Caco-2 (cell line): ENCODE measurements around the gene SYT7. TPM values are rescaled to one million over a fixed set of nuclear protein-coding genes. Genes with fewer than 3 reads are reported as not detected.

Experiments used
- BruUV-seq: library from RNA; stranded (reverse); fragments of 400-500 nt; replicated peaks from 2 replicates; lab custom pipeline; 2021; lab: Mats Ljungman, UMichigan
- CTCF ChIA-PET: fragments of 300-600 bp; sonication (Branson Sonifier 250); formaldehyde crosslinking; loops from one replicate; lab custom pipeline; 2022; ENCODE audit warnings: antibody characterized with exemption; lab: Charles Lee
- POLR2A ChIA-PET: fragments of 300-600 bp; sonication (Branson Sonifier 250); formaldehyde crosslinking; loops from one replicate; lab custom pipeline; 2022; ENCODE audit warnings: antibody characterized with exemption; lab: Charles Lee
- DNase-seq, 2 experiments: peaks; one replicate each; pipeline versions ENCODE4 v3.0.0 to v3.0.0-alpha.2; 2020 to 2022
- H3K27me3 ChIP-seq: replicated peaks from 2 replicates; pipeline ENCODE4 v1.6.0; 2011; ENCODE audit warnings: low read length; ENCODE audit not compliant: control insufficient read depth, insufficient read depth
- H3K36me3 ChIP-seq: 2 replicates; pipeline ENCODE4 v1.5.1; 2011; ENCODE audit warnings: low read length; ENCODE audit not compliant: control insufficient read depth, insufficient read depth
- H3K4me1 ChIP-seq: fragments of 250-450 bp; sonication (Bioruptor Pico); 2 replicates; pipeline ENCODE4 v1.5.1; 2020; ENCODE audit warnings: mild to moderate bottlenecking
- H3K4me3 ChIP-seq: 2 replicates; pipeline ENCODE4 v1.5.1; 2011; ENCODE audit warnings: low read depth, mild to moderate bottlenecking, control low read depth, low read length
- H3K9me3 ChIP-seq: fragments of 250-450 bp; sonication (Bioruptor Pico); 2 replicates; pipeline ENCODE4 v1.5.1; 2020; ENCODE audit warnings: mild to moderate bottlenecking, moderate library complexity
- H3K27ac Mint-ChIP-seq: one replicate; pipeline ENCODE4 v1.8.0; 2022; ENCODE audit warnings: mixed read lengths; ENCODE audit not compliant: unreplicated experiment
- H3K27me3 Mint-ChIP-seq: one replicate; pipeline ENCODE4 v1.8.0; 2022; ENCODE audit warnings: mixed read lengths; ENCODE audit not compliant: insufficient read depth, unreplicated experiment
- H3K36me3 Mint-ChIP-seq: one replicate; pipeline ENCODE4 v1.8.0; 2022; ENCODE audit warnings: mild to moderate bottlenecking, mixed read lengths; ENCODE audit not compliant: insufficient read depth, unreplicated experiment
- H3K4me1 Mint-ChIP-seq: one replicate; pipeline ENCODE4 v1.8.0; 2022; ENCODE audit warnings: low read depth, mixed read lengths; ENCODE audit not compliant: unreplicated experiment
- H3K4me3 Mint-ChIP-seq: one replicate; pipeline ENCODE4 v1.8.0; 2022; ENCODE audit warnings: mild to moderate bottlenecking, moderate library complexity, mixed read lengths; ENCODE audit not compliant: unreplicated experiment
- H3K9me3 Mint-ChIP-seq: one replicate; pipeline ENCODE4 v1.8.0; 2022; ENCODE audit warnings: mixed read lengths; ENCODE audit not compliant: unreplicated experiment
- intact Hi-C: fragments of 100-400 bp; cut with micrococcal nuclease; formaldehyde crosslinking; loops from one replicate; pipeline ENCODE4 v1.10.0; 2022; ENCODE audit not compliant: unreplicated experiment
- total RNA-seq: library from RNA; stranded (reverse); gene quantifications from 2 replicates; pipeline ENCODE4 v1.2.3, GENCODE V29; 2022
- TF ChIP-seq, protein P1 (sequence below), 2 experiments: fragments of 200-600 bp in 1 of 2; IDR thresholded peaks; 1 replicate in 1 of 2; 2 replicates in 1 of 2; pipeline versions ENCODE4 v1.5.1 to v1.8.0; 2011 to 2022; ENCODE audit warnings: antibody characterized with exemption in 1 of 2, control low read depth in 1 of 2, inconsistent platforms in 1 of 2, low read depth in 1 of 2, low read length in 1 of 2, mild to moderate bottlenecking in 1 of 2, moderate library complexity in 1 of 2; ENCODE audit not compliant: insufficient read depth in 1 of 2, severe bottlenecking in 1 of 2, unreplicated experiment in 1 of 2

SYT7 gene
- total RNA-seq, 1 experiment from 2014 or later, result 33.5 TPM

DNA sequence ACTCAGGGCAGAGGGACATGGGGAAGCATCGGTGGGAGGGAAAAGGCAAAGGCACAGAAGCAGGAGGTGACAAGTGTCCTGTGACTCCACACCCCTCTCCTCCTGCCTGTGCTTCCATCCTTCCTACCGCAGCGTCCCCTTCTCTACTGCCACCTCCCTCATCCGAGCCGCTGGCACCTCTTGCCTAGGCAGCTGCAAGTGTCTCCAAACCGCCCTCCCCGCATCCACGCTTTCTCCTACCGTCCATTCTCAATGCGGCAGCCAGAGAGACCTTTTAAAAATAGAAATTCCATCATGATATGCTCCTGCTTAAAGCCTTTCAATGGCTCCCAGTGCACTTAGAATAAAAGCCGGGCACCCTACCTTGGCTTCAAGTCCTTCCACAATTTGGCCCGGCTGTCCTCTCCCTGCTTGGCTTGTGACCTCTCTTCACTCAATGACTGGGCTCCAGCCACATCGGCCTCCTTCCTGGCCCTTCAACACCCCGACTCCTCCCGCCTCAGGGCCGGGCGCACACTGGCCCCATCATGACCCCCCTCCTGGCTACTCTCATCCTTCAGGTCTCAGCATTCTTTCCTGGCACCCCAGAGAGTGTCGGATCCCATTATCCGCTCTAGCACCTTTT, 55.8 kb downstream of the SYT7 start:
- Mint-ChIP-seq H3K4me1 (peaks cover 5% of the 10 kb centered on the region), H3K27me3 (no peaks in the 10 kb centered on the region), H3K4me3 (no peak overlapping the region), H3K27ac (no peak overlapping the region), H3K9me3 (no peaks in the 10 kb centered on the region), H3K36me3 (peaks cover 7% of the 10 kb centered on the region)
- H3K4me3 ChIP-seq, result no peak overlapping the region
- BruUV-seq, result no TSS peak
- no peaks in the 10 kb centered on the region for H3K9me3 ChIP-seq
- ChIA-PET POLR2A (no interaction called here), CTCF (no interaction called here)
- no peak for DNase-seq
- intact Hi-C loops, result no loop called here
- peaks cover 4% of the 10 kb centered on the region; the same call in 1 of the 2 replicates for H3K36me3 ChIP-seq
- H3K4me1 ChIP-seq, result no peaks in the 10 kb centered on the region; the same call in 1 of the 2 replicates
- TF ChIP-seq, protein P1, sequence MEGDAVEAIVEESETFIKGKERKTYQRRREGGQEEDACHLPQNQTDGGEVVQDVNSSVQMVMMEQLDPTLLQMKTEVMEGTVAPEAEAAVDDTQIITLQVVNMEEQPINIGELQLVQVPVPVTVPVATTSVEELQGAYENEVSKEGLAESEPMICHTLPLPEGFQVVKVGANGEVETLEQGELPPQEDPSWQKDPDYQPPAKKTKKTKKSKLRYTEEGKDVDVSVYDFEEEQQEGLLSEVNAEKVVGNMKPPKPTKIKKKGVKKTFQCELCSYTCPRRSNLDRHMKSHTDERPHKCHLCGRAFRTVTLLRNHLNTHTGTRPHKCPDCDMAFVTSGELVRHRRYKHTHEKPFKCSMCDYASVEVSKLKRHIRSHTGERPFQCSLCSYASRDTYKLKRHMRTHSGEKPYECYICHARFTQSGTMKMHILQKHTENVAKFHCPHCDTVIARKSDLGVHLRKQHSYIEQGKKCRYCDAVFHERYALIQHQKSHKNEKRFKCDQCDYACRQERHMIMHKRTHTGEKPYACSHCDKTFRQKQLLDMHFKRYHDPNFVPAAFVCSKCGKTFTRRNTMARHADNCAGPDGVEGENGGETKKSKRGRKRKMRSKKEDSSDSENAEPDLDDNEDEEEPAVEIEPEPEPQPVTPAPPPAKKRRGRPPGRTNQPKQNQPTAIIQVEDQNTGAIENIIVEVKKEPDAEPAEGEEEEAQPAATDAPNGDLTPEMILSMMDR (IDR thresholded peaks at IDR 0.05; ENCODE audit: insufficient read depth in 1 of 2, low read depth in 1 of 2, low read length in 1 of 2, severe bottlenecking in 1 of 2, unreplicated experiment in 1 of 2), result no peak
- H3K27me3 ChIP-seq, result no peaks in the 10 kb centered on the region

DNA sequence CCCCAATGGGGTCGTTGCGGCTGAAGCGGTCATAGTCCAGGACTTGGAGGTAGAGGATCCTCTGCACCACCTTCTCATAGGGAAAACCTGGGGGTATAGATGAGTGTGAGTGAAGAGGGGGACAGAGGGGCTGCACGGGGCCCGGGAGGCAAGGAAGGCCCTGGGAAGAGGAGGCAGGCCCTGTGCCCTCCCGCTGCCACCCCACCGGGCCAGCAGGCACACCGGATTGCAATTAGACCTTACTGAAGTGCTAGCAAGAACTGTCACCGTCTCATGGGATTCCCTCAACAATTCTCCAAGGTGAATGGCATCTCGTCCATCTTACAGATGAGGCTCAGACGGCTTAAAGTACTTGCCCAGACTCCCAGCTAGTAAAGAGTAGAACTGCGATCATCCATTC, 56.4 kb downstream of the SYT7 start:
- POLR2A ChIA-PET, result no interaction called here

DNA sequence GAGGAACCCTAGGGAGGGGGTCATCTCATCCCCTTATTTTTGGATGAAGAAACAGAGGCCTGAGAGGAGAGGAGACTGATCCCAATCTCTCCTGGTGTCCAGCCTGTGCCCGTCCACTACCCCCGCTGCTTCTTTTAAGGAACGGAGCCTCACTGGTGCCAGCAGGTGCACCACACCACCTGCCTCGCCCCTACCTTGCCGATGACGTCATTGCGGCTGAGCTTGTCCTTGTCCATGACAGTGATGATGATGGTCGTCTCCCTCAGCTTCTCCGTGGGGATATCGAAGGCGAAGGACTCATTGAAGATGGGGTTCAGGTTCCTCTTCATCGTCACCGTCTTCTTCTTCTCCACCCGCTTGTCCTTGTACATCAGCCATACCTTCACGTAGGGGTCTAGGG, 58.0 kb downstream of the SYT7 start:
- intact Hi-C loops, result no loop called here
- H3K4me1 Mint-ChIP-seq, result peaks cover 5% of the 10 kb centered on the region
- CTCF ChIA-PET, result no interaction called here
- peaks cover 15% of the 10 kb centered on the region for H3K36me3 Mint-ChIP-seq
- TF ChIP-seq, protein P1 (IDR thresholded peaks at IDR 0.05; ENCODE audit: insufficient read depth in 1 of 2, low read depth in 1 of 2, low read length in 1 of 2, severe bottlenecking in 1 of 2, unreplicated experiment in 1 of 2), result no peak
- no peaks in the 10 kb centered on the region for H3K27me3 Mint-ChIP-seq
- Histone ChIP-seq H3K4me3 (no peak overlapping the region), H3K27me3 (no peaks in the 10 kb centered on the region), H3K4me1 (no peaks in the 10 kb centered on the region; the same call in 1 of the 2 replicates), H3K9me3 (no peaks in the 10 kb centered on the region), H3K36me3 (peaks cover 4% of the 10 kb centered on the region; the same call in 1 of the 2 replicates)
- no TSS peak for BruUV-seq
- H3K4me3 Mint-ChIP-seq, result no peak overlapping the region
- no peaks in the 10 kb centered on the region for H3K9me3 Mint-ChIP-seq
- DNase-seq, result no peak
- H3K27ac Mint-ChIP-seq, result no peak overlapping the region
- POLR2A ChIA-PET, result no interaction called here

More for the DNA sequence above, 56.4 kb downstream of the SYT7 start:
- intact Hi-C loops, result no loop called here
- BruUV-seq, result no TSS peak
- no peak for DNase-seq
- Histone ChIP-seq H3K27me3 (no peaks in the 10 kb centered on the region), H3K4me1 (no peaks in the 10 kb centered on the region; the same call in 1 of the 2 replicates), H3K36me3 (peaks cover 4% of the 10 kb centered on the region; the same call in 1 of the 2 replicates), H3K4me3 (no peak overlapping the region), H3K9me3 (no peaks in the 10 kb centered on the region)
- Mint-ChIP-seq H3K4me3 (no peak overlapping the region), H3K27me3 (no peaks in the 10 kb centered on the region), H3K9me3 (no peaks in the 10 kb centered on the region), H3K27ac (no peak overlapping the region), H3K4me1 (peaks cover 5% of the 10 kb centered on the region), H3K36me3 (peaks cover 9% of the 10 kb centered on the region)
- CTCF ChIA-PET, result no interaction called here
- TF ChIP-seq, protein P1 (IDR thresholded peaks at IDR 0.05; ENCODE audit: insufficient read depth in 1 of 2, low read depth in 1 of 2, low read length in 1 of 2, severe bottlenecking in 1 of 2, unreplicated experiment in 1 of 2), result no peak
